ENCODE data around the gene PRSS53. TPM values are rescaled to one million over a fixed set of nuclear protein-coding genes. Genes with fewer than 3 reads are reported as not detected.

The PRSS53 gene
- total RNA-seq, 1 experiment from 2014 or later, result 2.8 TPM

DNA sequence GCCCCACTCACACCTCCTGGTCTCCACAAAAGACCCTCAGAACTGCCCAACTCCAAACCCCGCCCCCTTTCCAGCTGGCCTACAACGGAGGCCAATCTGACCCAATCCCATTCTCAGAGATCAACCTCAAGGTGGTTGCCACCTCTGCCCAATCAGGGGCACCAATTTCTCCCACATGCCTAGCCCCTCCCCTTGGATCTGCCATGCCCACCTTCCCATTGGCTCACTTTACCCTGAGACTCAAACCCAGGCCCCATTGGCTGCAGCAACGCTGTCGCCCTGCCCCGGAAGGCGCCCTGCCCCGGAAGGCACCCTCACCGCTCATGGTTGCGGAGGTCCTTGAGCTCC is 25.3 kb downstream of the PRSS53 start:
- Histone ChIP-seq H3K9ac (ENCODE audit: extremely low read depth, insufficient read length, low read length) (no peak overlapping the region), H2AK5ac (ENCODE audit: insufficient read length, low read length) (no peak overlapping the region), H2BK12ac (ENCODE audit: insufficient read length, low read depth, low read length) (no peak overlapping the region), H3K4me1 (ENCODE audit: insufficient read depth, low read length) (no peaks in the 10 kb centered on the region), H2BK120ac (ENCODE audit: low read depth, low read length, poor library complexity, severe bottlenecking) (no peak overlapping the region), H2BK5ac (ENCODE audit: insufficient read length, low read length) (no peak overlapping the region), H3K27ac (ENCODE audit: insufficient read length, low read depth, low read length) (no peak overlapping the region), H3K23ac (ENCODE audit: insufficient read length, low read depth, low read length) (no peak overlapping the region), H3T11ph (ENCODE audit: low read length) (no peak overlapping the region), H3K23me2 (ENCODE audit: insufficient read length, low read depth, low read length, poor library complexity, severe bottlenecking) (no peaks in the 10 kb centered on the region), H2BK20ac (ENCODE audit: low read depth, low read length, poor library complexity, severe bottlenecking) (no peak overlapping the region), H3K79me1 (ENCODE audit: insufficient read depth, low read depth, low read length, poor library complexity, severe bottlenecking) (peaks cover 4% of the 10 kb centered on the region), H3K56ac (ENCODE audit: insufficient read length, low read depth, low read length) (no peak overlapping the region), H3K4ac (ENCODE audit: low read depth, low read length) (no peak overlapping the region), H2BK15ac (ENCODE audit: low read depth, low read length) (no peak overlapping the region), H4K20me1 (ENCODE audit: control insufficient read depth, insufficient read depth, insufficient read length) (no peaks in the 10 kb centered on the region), H3K79me2 (ENCODE audit: insufficient read depth, low read length) (peaks cover 7% of the 10 kb centered on the region; the same call in 1 of the 2 replicates), H4K5ac (ENCODE audit: insufficient read length, low read depth, low read length) (no peak overlapping the region), H3K9me3 (ENCODE audit: control insufficient read depth, low read depth, low read length) (no peaks in the 10 kb centered on the region), H3K18ac (ENCODE audit: insufficient read length, low read depth, low read length) (no peak overlapping the region), H3K14ac (ENCODE audit: insufficient read depth, low read length) (no peak overlapping the region), H3K27me3 (ENCODE audit: insufficient read depth, low read length) (no peaks in the 10 kb centered on the region), H3K4me2 (ENCODE audit: insufficient read depth, insufficient read length, low read length) (no peak overlapping the region), H4K8ac (replicated peaks; ENCODE audit: insufficient read length, low read depth, low read length) (no peak overlapping the region), H2AFZ (ENCODE audit: low read length) (no peak overlapping the region), H4K91ac (ENCODE audit: insufficient read length, low read depth, low read length) (no peak overlapping the region)
- DNase-seq, result peak; percentile 55
- TF ChIP-seq, protein P1, sequence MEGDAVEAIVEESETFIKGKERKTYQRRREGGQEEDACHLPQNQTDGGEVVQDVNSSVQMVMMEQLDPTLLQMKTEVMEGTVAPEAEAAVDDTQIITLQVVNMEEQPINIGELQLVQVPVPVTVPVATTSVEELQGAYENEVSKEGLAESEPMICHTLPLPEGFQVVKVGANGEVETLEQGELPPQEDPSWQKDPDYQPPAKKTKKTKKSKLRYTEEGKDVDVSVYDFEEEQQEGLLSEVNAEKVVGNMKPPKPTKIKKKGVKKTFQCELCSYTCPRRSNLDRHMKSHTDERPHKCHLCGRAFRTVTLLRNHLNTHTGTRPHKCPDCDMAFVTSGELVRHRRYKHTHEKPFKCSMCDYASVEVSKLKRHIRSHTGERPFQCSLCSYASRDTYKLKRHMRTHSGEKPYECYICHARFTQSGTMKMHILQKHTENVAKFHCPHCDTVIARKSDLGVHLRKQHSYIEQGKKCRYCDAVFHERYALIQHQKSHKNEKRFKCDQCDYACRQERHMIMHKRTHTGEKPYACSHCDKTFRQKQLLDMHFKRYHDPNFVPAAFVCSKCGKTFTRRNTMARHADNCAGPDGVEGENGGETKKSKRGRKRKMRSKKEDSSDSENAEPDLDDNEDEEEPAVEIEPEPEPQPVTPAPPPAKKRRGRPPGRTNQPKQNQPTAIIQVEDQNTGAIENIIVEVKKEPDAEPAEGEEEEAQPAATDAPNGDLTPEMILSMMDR (conservative IDR thresholded peaks at IDR 0.05), result no peak
- no peak overlapping the region for H3K4me3 Mint-ChIP-seq
- peak overlapping the region in 2 of 3 experiments; percentile 23 to 39; a peak in 1 of 7 replicates for H3K27ac Mint-ChIP-seq
- no peaks in the 10 kb centered on the region for H3K9me3 Mint-ChIP-seq
- WGBS (ENCODE audit: extremely low coverage, insufficient read length, low lambda C conversion rate), result no CpG with 5 or more reads among the region's 9 CpGs
- H3K4me1 Mint-ChIP-seq, result no peaks in the 10 kb centered on the region
- peaks cover 22 to 51% (median 40%) of the 10 kb centered on the region in 3 experiments for H3K36me3 Mint-ChIP-seq (ENCODE audit: insufficient read depth in 1 of 3, low read depth in 3 of 3)
- no peaks in the 10 kb centered on the region for H3K27me3 Mint-ChIP-seq (ENCODE audit: low read depth)

Data from H9 (cell line).